ENCODE measurements around the gene SORBS2. TPM values are rescaled to one million over a fixed set of nuclear protein-coding genes. Genes with fewer than 3 reads are reported as not detected.
"Not testable (repeated sequence)": the region's sequence is repeated elsewhere in the genome, so short reads cannot be mapped to it uniquely, and the experiment has no call there.

The SORBS2 gene
- total RNA-seq, 2 experiments from 2014 or later = not detected

DNA sequence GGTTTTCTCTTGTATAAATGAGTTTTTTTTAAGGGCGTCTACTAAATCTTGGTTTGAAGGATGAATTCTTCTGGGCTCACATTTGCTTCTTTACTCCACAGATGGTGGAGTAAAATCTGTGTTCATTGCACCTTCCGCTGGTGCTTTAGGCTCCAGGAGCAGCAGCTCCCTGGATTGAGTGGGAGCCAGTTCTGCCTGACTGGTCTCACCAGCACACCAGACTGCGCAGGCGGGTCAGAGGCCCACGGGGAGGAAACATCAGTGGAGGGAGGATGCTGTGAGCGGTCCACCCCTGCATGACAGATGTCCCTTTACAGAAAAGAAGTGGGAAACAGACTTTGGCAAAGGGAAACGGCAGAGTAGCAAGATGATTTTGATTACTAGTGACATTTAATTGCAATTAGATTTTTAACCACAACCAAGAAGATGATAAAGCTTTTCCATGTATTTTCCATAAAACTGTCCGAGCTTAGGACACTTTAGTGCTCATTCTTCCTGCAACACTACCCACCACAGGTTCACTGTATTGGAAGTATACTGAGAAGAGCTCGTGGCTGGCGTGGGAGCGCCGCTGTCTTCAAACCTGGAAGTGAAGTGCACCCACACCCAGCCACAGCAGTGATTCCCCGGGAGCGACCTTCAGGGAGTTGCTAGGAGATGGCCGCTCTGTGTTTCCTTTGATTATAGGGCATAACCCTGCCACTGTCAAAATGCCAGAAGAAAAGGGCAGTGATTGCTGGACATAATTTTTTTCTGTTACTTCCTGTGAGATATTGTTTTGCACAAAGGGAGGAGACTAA is 95.2 kb downstream of the SORBS2 start:
- Mint-ChIP-seq H3K36me3 (ENCODE audit: low read depth) (no peaks in the 10 kb centered on the region), H3K4me3 (no peak overlapping the region), H3K27me3 (ENCODE audit: low read depth) (peaks cover 14% of the 10 kb centered on the region), H3K27ac (no peak overlapping the region), H3K9me3 (no peaks in the 10 kb centered on the region), H3K4me1 (ENCODE audit: low read depth) (no peaks in the 10 kb centered on the region)
- CTCF ChIA-PET = no interaction called here
- intact Hi-C loops (cut with micrococcal nuclease) = no loop called here
- no peak for DNase-seq

DNA sequence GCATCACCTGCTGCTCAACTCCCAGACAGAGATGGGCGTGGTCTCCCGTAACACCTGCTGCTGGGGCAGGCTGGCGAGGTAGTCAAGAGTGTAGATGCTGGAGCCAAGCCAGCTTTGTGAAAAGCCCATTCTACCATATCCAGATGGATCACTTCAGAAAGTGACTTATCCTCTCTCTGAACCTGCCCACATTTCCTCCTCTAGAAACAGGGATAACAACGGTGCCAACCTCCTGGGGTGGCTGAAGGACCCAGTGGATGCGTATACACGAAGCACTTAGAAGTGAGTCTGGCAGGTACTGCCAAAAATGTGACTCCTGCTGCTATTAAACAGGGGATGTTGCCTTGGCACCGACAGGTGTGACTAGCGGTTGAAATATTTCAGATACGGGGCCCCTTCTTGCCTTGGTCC is 95.8 kb downstream of the SORBS2 start:
- intact Hi-C loops (cut with micrococcal nuclease) = no loop called here
- H3K9me3 Mint-ChIP-seq = no peaks in the 10 kb centered on the region
- CTCF ChIA-PET = no interaction called here
- no peaks in the 10 kb centered on the region for H3K4me1 Mint-ChIP-seq (ENCODE audit: low read depth)
- DNase-seq = no peak
- H3K27ac Mint-ChIP-seq = no peak overlapping the region
- no peaks in the 10 kb centered on the region for H3K36me3 Mint-ChIP-seq (ENCODE audit: low read depth)
- no peak overlapping the region for H3K4me3 Mint-ChIP-seq
- H3K27me3 Mint-ChIP-seq (ENCODE audit: low read depth) = peaks cover 13% of the 10 kb centered on the region

DNA sequence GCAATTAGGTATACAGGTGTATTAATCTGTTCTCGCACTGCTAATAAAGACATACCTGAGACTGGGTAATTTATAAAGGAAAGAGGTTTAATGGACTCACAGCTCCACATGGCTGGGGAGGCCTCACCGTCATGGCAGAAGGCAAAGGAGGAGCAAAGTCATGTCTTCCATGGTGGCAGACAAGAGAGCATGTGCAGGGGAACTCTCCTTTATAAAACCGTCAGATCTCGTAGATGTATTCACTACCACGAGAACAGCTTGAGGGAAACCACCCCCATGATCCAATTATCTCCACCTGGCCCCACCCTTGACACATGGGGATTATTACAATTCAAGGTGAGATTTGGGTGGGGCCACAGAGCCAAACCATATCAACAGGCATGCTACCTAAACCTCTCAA is 97.5 kb downstream of the SORBS2 start:
- H3K4me3 Mint-ChIP-seq; CTCF ChIA-PET; H3K9me3 Mint-ChIP-seq; H3K36me3 Mint-ChIP-seq (ENCODE audit: low read depth); intact Hi-C loops (cut with micrococcal nuclease); DNase-seq; H3K27ac Mint-ChIP-seq; H3K4me1 Mint-ChIP-seq (ENCODE audit: low read depth): not testable (repeated sequence)
- H3K27me3 Mint-ChIP-seq (ENCODE audit: low read depth) = peaks cover 13% of the 10 kb centered on the region

DNA sequence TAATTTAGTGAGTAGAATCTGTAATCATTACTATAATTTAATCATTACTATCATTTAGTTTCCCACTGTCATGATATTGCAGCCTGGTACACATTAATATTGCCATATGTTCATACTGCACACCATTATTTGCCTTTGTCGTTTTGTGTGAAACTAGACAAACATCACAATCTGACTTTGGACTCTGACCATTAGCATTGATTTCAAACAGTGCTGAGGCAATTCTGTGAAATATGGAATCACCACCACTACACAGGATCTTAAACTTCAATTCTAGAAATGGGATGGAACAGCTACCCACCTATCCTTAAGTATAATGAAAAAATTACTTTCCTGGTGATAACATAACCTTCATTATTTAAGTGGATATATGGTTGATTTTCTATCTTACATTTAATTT is 98.3 kb downstream of the SORBS2 start:
- intact Hi-C loops (cut with micrococcal nuclease) = no loop called here
- no peak for DNase-seq
- CTCF ChIA-PET = no interaction called here
- no peak overlapping the region for H3K27ac Mint-ChIP-seq
- H3K36me3 Mint-ChIP-seq (ENCODE audit: low read depth) = no peaks in the 10 kb centered on the region
- H3K9me3 Mint-ChIP-seq = no peaks in the 10 kb centered on the region
- H3K4me1 Mint-ChIP-seq (ENCODE audit: low read depth) = no peaks in the 10 kb centered on the region
- H3K27me3 Mint-ChIP-seq (ENCODE audit: low read depth) = peaks cover 13% of the 10 kb centered on the region
- H3K4me3 Mint-ChIP-seq = no peak overlapping the region

DNA sequence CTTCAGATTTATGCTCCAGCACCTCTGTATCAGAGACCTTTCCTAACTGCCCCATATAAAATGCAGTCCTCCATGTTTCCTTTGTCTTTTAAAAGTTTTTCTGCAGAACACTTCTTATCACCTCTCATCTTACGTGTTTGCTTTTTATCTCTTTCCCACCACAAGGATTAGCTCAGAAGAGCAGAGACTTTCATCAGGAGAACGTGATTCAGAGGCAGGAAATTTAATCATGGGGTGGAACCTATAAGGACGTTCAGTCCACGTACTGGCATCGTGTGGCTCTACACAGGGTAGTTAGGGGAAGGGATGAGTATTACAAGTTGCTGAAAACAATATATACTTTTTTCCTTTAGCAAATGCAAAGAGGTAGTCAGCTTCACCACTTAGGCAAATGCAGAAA is 98.7 kb downstream of the SORBS2 start:
- Mint-ChIP-seq H3K27ac (no peak overlapping the region), H3K27me3 (ENCODE audit: low read depth) (peaks cover 13% of the 10 kb centered on the region), H3K9me3 (no peaks in the 10 kb centered on the region), H3K36me3 (ENCODE audit: low read depth) (no peaks in the 10 kb centered on the region), H3K4me3 (no peak overlapping the region), H3K4me1 (ENCODE audit: low read depth) (no peaks in the 10 kb centered on the region)
- intact Hi-C loops (cut with micrococcal nuclease) = no loop called here
- DNase-seq = no peak
- CTCF ChIA-PET = no interaction called here

DNA sequence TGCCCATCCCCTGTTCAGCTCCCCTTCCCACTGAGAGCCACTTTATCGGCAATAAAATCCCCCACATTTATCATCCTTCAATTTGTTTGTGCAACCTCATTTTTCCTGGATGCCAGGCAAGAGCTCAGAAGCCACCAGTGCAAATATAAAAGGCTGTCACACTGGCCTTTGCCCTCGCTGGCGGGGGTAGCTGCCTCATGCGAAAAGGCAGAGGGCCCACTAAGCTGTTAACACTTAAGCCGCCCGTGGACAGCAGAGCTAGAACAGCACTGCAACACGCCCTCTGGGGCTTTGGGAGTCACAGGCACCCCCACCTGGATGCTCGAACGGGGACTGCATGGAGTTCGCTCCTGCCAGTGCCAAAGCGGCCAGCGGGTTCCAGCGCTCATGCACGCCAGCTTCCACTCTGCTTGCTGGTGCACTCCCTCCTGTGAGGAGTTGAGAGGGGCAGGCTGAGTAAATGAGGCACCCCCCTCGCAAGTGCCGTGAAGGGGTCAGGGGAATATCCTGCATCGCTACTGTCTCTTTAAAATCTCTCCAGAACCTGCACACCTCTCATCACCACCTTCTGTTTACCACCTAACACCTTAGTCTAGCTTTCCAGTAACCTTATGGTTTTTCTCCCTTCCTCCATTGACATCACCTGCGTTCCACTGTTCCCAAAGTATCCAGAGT is 99.5 kb downstream of the SORBS2 start:
- no peak overlapping the region for H3K27ac Mint-ChIP-seq
- no peaks in the 10 kb centered on the region for H3K9me3 Mint-ChIP-seq
- CTCF ChIA-PET = no interaction called here
- no peaks in the 10 kb centered on the region for H3K36me3 Mint-ChIP-seq (ENCODE audit: low read depth)
- no peaks in the 10 kb centered on the region for H3K4me1 Mint-ChIP-seq (ENCODE audit: low read depth)
- intact Hi-C loops (cut with micrococcal nuclease) = no loop called here
- DNase-seq = no peak
- H3K4me3 Mint-ChIP-seq = no peak overlapping the region
- H3K27me3 Mint-ChIP-seq (ENCODE audit: low read depth) = peaks cover 13% of the 10 kb centered on the region

DNA sequence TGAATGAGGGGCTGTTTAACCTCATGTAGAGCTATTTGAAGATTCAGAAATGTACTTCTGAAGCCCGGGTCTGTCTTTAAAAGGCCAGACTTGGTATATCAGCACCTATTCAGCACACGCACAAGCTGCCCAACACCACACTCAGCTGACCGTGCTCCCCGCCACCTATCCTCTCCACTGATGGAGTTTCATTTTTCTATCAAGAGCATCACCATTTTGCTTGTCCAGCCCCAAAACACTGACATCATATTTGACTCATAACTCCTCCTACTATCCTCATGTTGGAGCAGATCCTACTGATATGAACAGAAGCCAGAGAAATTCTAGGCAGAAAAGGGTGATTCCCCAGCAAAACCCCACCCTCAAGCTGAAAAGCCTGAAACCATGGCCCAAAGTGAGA is 100.3 kb downstream of the SORBS2 start:
- no peak overlapping the region for H3K4me3 Mint-ChIP-seq
- no peaks in the 10 kb centered on the region for H3K4me1 Mint-ChIP-seq (ENCODE audit: low read depth)
- intact Hi-C loops (cut with micrococcal nuclease) = no loop called here
- no peak for DNase-seq
- no peak overlapping the region for H3K27ac Mint-ChIP-seq
- CTCF ChIA-PET = interaction anchor here (0.6 kb wide), 2 partner anchors 27 to 195 kb away, joined by 4 to 6 read pairs; no protein-coding TSS in a partner anchor
- no peaks in the 10 kb centered on the region for H3K9me3 Mint-ChIP-seq
- peaks cover 11% of the 10 kb centered on the region for H3K27me3 Mint-ChIP-seq (ENCODE audit: low read depth)
- H3K36me3 Mint-ChIP-seq (ENCODE audit: low read depth) = no peaks in the 10 kb centered on the region

DNA sequence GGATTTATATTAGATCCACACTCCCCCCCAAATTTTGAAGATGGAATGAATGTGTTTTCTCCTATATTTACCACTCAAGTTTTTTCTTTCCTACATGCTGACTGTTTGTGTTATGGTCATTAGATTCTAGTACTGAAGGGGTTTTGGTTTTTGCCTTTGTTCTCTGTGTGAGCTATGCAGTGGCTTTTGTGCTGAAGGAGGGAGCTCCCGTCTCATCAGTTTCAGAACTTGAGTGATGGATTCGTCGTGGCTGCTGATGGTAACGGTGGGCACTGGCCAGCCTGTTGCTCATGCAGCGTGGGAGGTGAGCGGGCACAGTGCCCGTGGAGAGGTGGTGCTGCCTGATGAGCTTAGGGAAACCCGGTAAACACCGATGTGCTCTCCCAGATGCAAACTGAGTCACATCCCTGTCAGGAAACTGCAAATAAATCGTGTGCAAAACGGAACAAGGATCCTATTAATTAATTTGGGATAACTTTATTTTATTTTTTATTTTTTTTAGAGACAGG is 101.5 kb downstream of the SORBS2 start:
- H3K27me3 Mint-ChIP-seq (ENCODE audit: low read depth) = peaks cover 11% of the 10 kb centered on the region
- H3K27ac Mint-ChIP-seq = no peak overlapping the region
- CTCF ChIA-PET = no interaction called here
- DNase-seq = no peak
- H3K9me3 Mint-ChIP-seq = no peaks in the 10 kb centered on the region
- no peaks in the 10 kb centered on the region for H3K36me3 Mint-ChIP-seq (ENCODE audit: low read depth)
- H3K4me3 Mint-ChIP-seq = no peak overlapping the region
- H3K4me1 Mint-ChIP-seq (ENCODE audit: low read depth) = no peaks in the 10 kb centered on the region
- intact Hi-C loops (cut with micrococcal nuclease) = no loop called here

DNA sequence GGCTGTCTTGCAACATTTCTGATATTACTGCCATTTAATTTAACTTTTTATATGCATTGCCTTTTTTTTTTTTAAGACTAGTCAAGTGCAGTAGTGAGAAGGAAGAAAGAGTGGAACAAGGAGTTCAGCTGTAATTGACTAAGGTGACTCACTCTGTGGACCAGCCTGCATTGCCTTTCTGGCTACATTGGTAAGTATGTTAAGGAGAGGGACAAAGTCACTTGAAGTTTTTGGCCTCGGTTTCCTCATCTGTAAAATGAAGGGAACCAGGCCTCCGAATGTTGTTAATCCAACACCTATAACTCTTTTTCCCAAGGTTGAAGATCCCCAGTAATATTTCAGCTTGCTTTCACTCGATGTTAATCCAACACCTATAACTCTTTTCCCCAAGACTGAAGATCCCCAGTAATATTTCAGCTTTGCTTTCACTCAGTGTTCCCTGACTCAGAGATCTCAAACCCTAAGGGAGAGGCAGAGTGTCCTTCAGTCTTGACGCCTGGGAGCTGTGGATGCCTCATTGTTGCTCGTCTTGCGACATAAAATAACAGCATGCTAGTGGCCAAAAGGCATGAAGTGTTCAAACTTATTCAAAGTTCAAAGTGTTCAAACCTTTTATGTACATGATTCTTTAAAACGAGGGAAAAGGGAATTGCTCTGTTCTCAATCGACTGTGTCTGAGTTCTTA is 102.0 kb downstream of the SORBS2 start:
- DNase-seq = no peak
- CTCF ChIA-PET = no interaction called here
- Mint-ChIP-seq H3K27ac (no peak overlapping the region), H3K4me3 (no peak overlapping the region), H3K36me3 (ENCODE audit: low read depth) (no peaks in the 10 kb centered on the region), H3K4me1 (ENCODE audit: low read depth) (no peaks in the 10 kb centered on the region), H3K9me3 (no peaks in the 10 kb centered on the region), H3K27me3 (ENCODE audit: low read depth) (peaks cover 11% of the 10 kb centered on the region)
- intact Hi-C loops (cut with micrococcal nuclease) = no loop called here

DNA sequence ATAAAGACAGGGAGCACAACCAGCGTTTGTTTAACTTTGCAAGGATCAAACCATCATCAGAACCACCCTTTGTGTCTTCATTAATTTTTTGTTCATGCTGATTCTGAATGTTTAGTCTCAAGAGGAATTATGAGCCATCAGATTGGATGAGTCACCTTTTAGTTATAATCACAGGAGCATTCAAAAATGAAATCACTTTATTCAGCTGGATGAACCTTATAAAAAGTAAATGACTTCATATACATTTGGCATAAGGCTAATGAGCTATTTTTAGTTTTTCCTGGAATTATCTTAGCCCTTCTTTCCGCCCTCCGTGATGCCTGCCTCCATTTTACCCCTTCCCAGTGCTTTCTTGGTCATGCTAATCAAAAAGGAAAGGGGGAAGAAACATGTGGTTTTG is 103.6 kb downstream of the SORBS2 start:
- DNase-seq = no peak
- H3K27me3 Mint-ChIP-seq (ENCODE audit: low read depth) = peaks cover 13% of the 10 kb centered on the region
- H3K9me3 Mint-ChIP-seq = no peaks in the 10 kb centered on the region
- intact Hi-C loops (cut with micrococcal nuclease) = no loop called here
- H3K4me3 Mint-ChIP-seq = no peak overlapping the region
- H3K27ac Mint-ChIP-seq = no peak overlapping the region
- H3K36me3 Mint-ChIP-seq (ENCODE audit: low read depth) = no peaks in the 10 kb centered on the region
- no peaks in the 10 kb centered on the region for H3K4me1 Mint-ChIP-seq (ENCODE audit: low read depth)
- CTCF ChIA-PET = no interaction called here

DNA sequence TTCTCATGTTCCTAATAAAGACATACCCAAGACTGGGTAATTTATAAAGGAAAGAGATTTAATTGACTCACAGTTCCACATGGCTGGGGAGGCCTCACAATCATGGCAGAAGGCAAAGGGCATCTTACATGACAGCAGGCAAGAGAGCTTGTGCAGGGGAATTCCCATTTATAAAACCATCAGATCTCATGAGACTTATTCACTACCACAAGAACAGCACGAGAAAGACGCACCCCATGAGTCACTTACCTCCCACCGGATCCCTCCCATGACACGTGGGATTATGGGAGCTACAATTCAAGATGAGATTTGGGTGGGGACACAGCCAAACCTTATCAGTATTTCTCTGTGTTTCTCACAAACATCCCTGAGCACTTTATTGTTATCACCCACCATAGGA is 104.4 kb downstream of the SORBS2 start:
- intact Hi-C loops (cut with micrococcal nuclease); H3K4me3 Mint-ChIP-seq; H3K27me3 Mint-ChIP-seq (ENCODE audit: low read depth); H3K36me3 Mint-ChIP-seq (ENCODE audit: low read depth); DNase-seq; H3K9me3 Mint-ChIP-seq; H3K27ac Mint-ChIP-seq; H3K4me1 Mint-ChIP-seq (ENCODE audit: low read depth): not testable (repeated sequence)
- CTCF ChIA-PET = interaction anchor here (0.7 kb wide), 1 partner anchor 14 kb away, joined by 3 read pairs; no protein-coding TSS in a partner anchor

DNA sequence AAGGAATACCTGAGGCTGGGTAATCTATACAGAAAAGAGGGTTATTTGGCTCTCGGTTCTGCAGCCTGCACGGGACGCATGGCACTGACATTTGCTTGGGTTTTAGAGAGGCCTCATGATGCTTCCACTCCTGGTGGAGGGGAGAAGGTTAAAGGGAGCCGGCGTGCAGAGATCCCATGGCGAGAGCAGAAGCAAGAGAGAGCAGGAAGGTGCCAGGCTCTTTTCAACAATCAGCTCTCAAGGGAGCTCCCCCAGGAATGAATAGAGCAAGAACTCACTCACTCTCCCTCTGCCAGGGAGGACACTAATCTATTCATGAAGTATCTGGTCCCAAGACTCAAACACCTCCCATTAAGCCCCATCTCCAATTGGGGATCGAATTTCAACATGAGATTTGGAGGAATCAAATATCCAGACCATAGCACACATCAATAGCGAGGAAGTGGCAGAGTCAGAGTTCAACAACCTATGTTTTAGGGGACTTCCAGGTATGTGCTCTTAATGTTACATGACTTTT is 109.8 kb downstream of the SORBS2 start:
- CTCF ChIA-PET = no interaction called here
- peaks cover 6% of the 10 kb centered on the region for H3K27me3 Mint-ChIP-seq (ENCODE audit: low read depth)
- H3K9me3 Mint-ChIP-seq = no peaks in the 10 kb centered on the region

More for the DNA sequence above, 109.8 kb downstream of the SORBS2 start:
- no peak overlapping the region for H3K27ac Mint-ChIP-seq
- intact Hi-C loops (cut with micrococcal nuclease) = no loop called here
- H3K4me3 Mint-ChIP-seq = no peak overlapping the region
- H3K36me3 Mint-ChIP-seq (ENCODE audit: low read depth) = no peaks in the 10 kb centered on the region
- H3K4me1 Mint-ChIP-seq (ENCODE audit: low read depth) = no peaks in the 10 kb centered on the region
- no peak for DNase-seq
